SH-SY5Y (cell line): ENCODE data around the gene LRRC27.

Experiments used
- GATA2 ChIP-seq: IDR thresholded peaks from 2 replicates; pipeline ENCODE4 v1.6.1; 2011; ENCODE audit warnings: mild to moderate bottlenecking, low read depth, low read length
- GATA3 ChIP-seq: IDR thresholded peaks from 2 replicates; pipeline ENCODE4 v1.6.1; 2011; ENCODE audit warnings: low read depth, mild to moderate bottlenecking, low read length, moderate library complexity

GRCh38 chr10:132416566-132417256 is 84.7 kb downstream of the LRRC27 start:
- TF ChIP-seq GATA2 (no peak), GATA3 (no peak)
